ENCODE results near the gene KIAA0586. TPM values are rescaled to one million over a fixed set of nuclear protein-coding genes. Genes with fewer than 3 reads are reported as not detected.

The KIAA0586 gene
- polyA plus RNA-seq, 2 of the 4 experiments (the other 2 are of a cell fraction): 10.6 to 22.2 TPM

GRCh38 chr14:58465421-58465820, 37.9 kb downstream of the KIAA0586 start:
- ChIA-PET CTCF (interaction anchor here (0.7 kb wide), 1 partner anchor 10 kb away, joined by 3 read pairs; no protein-coding TSS in a partner anchor), POLR2A (no interaction called here)
- FAIRE-seq (no peak), DNase-seq (ENCODE audit: low read depth in 1 of 2, low spot score in 1 of 2) (peak; percentile 13 to 43), ATAC-seq (peak; percentile 66 to 74; a peak in 3 of 6 replicates)
- no peaks in the 10 kb centered on the region for H3K9me3 ChIP-seq
- H3K4me1 ChIP-seq: peaks cover 20% of the 10 kb centered on the region
- H3K4me2 ChIP-seq: peak overlapping the region; percentile 53
- WGBS (ENCODE audit: missing lambda C conversion rate): 20% methylated on average over 2 of the region's 2 CpGs
- H3K27ac ChIP-seq: peak overlapping the region; percentile 48 to 57; a peak in 4 of 6 replicates
- no peak for TF ChIP-seq JUN (IDR thresholded peaks at IDR 0.05)
- no peak for TF ChIP-seq E2F6 (IDR thresholded peaks at IDR 0.05; ENCODE audit: borderline replicate concordance, low read depth)
- TF ChIP-seq ZFP36 (IDR thresholded peaks at IDR 0.05; ENCODE audit: borderline replicate concordance, partially characterized antibody): no peak
- peak; percentile 73 for TF ChIP-seq USF2 (IDR thresholded peaks at IDR 0.05)
- TF ChIP-seq RAD21 (conservative IDR thresholded peaks at IDR 0.05 in 1 of 2, IDR thresholded peaks at IDR 0.05 in 1 of 2): no peak
- TF ChIP-seq RARB (CRISPR knock-in tag; IDR thresholded peaks at IDR 0.05): no peak
- no peak for TF ChIP-seq CHD2 (IDR thresholded peaks at IDR 0.05; ENCODE audit: low read length, partially characterized antibody)
- no peak for TF ChIP-seq PHF8 (IDR thresholded peaks at IDR 0.05; ENCODE audit: borderline replicate concordance, low read depth)
- TF ChIP-seq TP53 (CRISPR knock-in tag; IDR thresholded peaks at IDR 0.05): no peak
- TF ChIP-seq, protein P1, sequence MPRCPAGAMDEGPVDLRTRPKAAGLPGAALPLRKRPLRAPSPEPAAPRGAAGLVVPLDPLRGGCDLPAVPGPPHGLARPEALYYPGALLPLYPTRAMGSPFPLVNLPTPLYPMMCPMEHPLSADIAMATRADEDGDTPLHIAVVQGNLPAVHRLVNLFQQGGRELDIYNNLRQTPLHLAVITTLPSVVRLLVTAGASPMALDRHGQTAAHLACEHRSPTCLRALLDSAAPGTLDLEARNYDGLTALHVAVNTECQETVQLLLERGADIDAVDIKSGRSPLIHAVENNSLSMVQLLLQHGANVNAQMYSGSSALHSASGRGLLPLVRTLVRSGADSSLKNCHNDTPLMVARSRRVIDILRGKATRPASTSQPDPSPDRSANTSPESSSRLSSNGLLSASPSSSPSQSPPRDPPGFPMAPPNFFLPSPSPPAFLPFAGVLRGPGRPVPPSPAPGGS (IDR thresholded peaks at IDR 0.05): no peak
- TF ChIP-seq POLR2A (IDR thresholded peaks at IDR 0.05; ENCODE audit: low read length): no peak
- no peak for TF ChIP-seq GATA3 (IDR thresholded peaks at IDR 0.05; ENCODE audit: borderline replicate concordance)
- 0 out of 2 replicates have a peak, but pooled peaks have one; percentile 5 for TF ChIP-seq FOSL2 (IDR thresholded peaks at IDR 0.05)
- TF ChIP-seq FOSL2 (CRISPR knock-in tag; IDR thresholded peaks at IDR 0.05): peak; percentile 64
- no peak for TF ChIP-seq ZC3H11A (IDR thresholded peaks at IDR 0.05)
- no peak for TF ChIP-seq SMC3 (IDR thresholded peaks at IDR 0.05)
- no peak for TF ChIP-seq HEYL (CRISPR knock-in tag; IDR thresholded peaks at IDR 0.05)
- H3K4me3 ChIP-seq: no peak overlapping the region

DNA sequence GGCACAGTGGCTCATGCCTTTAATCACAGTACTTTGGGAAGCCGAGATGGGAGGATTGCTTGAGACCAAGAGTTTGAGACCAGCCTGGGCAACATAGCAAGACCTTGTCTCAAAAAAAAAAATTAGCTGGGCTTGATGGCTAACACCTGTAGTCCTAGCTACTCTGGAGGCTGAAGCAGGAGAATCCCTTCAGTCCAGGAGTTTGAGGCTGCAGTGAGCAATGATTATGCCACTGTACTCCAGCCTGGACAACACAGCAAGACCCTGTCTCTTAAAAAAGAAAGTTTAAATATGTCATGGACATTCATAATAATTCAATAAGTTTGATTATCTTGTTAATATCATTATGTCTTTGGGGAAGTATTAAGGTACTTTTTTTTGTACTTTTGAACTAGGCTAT, 38.9 kb downstream of the KIAA0586 start:
- no peak for FAIRE-seq
- WGBS (ENCODE audit: missing lambda C conversion rate): 96% methylated on average over 1 of the region's 1 CpG

More for the DNA sequence above, 38.9 kb downstream of the KIAA0586 start:
- ChIA-PET CTCF (interaction anchor here (1.0 to 1.1 kb wide), 2 partner anchors 39 to 357 kb away, joined by 3 to 4 read pairs; partner anchors contain the start of genes KIAA0586 and TIMM9), POLR2A (no interaction called here)
- Histone ChIP-seq H3K4me2 (no peak overlapping the region; the same call in 2 of the 3 replicates), H3K4me1 (peaks cover 20% of the 10 kb centered on the region), H3K9me3 (no peaks in the 10 kb centered on the region), H3K4me3 (no peak overlapping the region), H3K27ac (peak overlapping the region in 1 of 2 experiments; percentile 48; a peak in 1 of 6 replicates)
- no peak for DNase-seq (ENCODE audit: low read depth in 1 of 2, low spot score in 1 of 2)
- TF ChIP-seq, protein P2, sequence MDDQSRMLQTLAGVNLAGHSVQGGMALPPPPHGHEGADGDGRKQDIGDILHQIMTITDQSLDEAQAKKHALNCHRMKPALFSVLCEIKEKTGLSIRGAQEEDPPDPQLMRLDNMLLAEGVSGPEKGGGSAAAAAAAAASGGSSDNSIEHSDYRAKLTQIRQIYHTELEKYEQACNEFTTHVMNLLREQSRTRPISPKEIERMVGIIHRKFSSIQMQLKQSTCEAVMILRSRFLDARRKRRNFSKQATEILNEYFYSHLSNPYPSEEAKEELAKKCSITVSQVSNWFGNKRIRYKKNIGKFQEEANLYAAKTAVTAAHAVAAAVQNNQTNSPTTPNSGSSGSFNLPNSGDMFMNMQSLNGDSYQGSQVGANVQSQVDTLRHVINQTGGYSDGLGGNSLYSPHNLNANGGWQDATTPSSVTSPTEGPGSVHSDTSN (IDR thresholded peaks at IDR 0.05): no peak
- no peak for TF ChIP-seq ATOH8 (CRISPR knock-in tag; IDR thresholded peaks at IDR 0.05; ENCODE audit: low read depth)
- TF ChIP-seq CHD2 (IDR thresholded peaks at IDR 0.05; ENCODE audit: low read length, partially characterized antibody): no peak
- TF ChIP-seq RAD21 (conservative IDR thresholded peaks at IDR 0.05 in 1 of 2, IDR thresholded peaks at IDR 0.05 in 1 of 2): no peak
- TF ChIP-seq FOXS1 (CRISPR knock-in tag; IDR thresholded peaks at IDR 0.05): no peak
- TF ChIP-seq TFCP2L1 (CRISPR knock-in tag; IDR thresholded peaks at IDR 0.05): no peak
- TF ChIP-seq KDM5A (IDR thresholded peaks at IDR 0.05): no peak
- TF ChIP-seq BHLHE40 (IDR thresholded peaks at IDR 0.05; ENCODE audit: low read depth, low read length): no peak
- no peak for TF ChIP-seq JUN (IDR thresholded peaks at IDR 0.05)
- TF ChIP-seq, protein P3, sequence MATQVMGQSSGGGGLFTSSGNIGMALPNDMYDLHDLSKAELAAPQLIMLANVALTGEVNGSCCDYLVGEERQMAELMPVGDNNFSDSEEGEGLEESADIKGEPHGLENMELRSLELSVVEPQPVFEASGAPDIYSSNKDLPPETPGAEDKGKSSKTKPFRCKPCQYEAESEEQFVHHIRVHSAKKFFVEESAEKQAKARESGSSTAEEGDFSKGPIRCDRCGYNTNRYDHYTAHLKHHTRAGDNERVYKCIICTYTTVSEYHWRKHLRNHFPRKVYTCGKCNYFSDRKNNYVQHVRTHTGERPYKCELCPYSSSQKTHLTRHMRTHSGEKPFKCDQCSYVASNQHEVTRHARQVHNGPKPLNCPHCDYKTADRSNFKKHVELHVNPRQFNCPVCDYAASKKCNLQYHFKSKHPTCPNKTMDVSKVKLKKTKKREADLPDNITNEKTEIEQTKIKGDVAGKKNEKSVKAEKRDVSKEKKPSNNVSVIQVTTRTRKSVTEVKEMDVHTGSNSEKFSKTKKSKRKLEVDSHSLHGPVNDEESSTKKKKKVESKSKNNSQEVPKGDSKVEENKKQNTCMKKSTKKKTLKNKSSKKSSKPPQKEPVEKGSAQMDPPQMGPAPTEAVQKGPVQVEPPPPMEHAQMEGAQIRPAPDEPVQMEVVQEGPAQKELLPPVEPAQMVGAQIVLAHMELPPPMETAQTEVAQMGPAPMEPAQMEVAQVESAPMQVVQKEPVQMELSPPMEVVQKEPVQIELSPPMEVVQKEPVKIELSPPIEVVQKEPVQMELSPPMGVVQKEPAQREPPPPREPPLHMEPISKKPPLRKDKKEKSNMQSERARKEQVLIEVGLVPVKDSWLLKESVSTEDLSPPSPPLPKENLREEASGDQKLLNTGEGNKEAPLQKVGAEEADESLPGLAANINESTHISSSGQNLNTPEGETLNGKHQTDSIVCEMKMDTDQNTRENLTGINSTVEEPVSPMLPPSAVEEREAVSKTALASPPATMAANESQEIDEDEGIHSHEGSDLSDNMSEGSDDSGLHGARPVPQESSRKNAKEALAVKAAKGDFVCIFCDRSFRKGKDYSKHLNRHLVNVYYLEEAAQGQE (IDR thresholded peaks at IDR 0.05): no peak
- ATAC-seq: no peak

Measured in A549 (cell line).